Esophagus mucosa (tissue), 1 donor: ENCODE results near the gene CPSF4L. TPM values are rescaled to one million over a fixed set of nuclear protein-coding genes. Genes with fewer than 3 reads are reported as not detected.
"Not testable (repeated sequence)": the region's sequence is repeated elsewhere in the genome, so short reads cannot be mapped to it uniquely, and the experiment has no call there.

ENCODE experiments used
- ATAC-seq: fragments of 200-7000 bp; cut with Tn5 transposase; one replicate; pipeline ENCODE4 v1.9.1; 2020
- total RNA-seq: library from RNA; stranded (reverse); gene quantifications from one replicate; pipeline ENCODE4 v1.2.4, GENCODE V29; 2023
- donor health status: DM: yes; HTN: yes; CAD: no.

The CPSF4L gene, protein sequence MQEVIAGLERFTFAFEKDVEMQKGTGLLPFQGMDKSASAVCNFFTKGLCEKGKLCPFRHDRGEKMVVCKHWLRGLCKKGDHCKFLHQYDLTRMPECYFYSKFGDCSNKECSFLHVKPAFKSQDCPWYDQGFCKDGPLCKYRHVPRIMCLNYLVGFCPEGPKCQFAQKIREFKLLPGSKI
- total RNA-seq, result not detected

- ATAC-seq, result no peak
These were observed at the start of gene CPSF4L for GRCh38 chr17:73261617-73261951. TSS of gene CPSF4L (minus strand) at chr17:73261880. CDS start at chr17:73261818, 62 bp downstream.

GRCh38 chr17:73311428-73311780 is 49.7 kb upstream of the CPSF4L start:
- ATAC-seq, result peak; percentile 27

- ATAC-seq, result no peak
These were observed 48.3 kb upstream of the CPSF4L start for GRCh38 chr17:73309727-73310596.

- not testable (repeated sequence) for ATAC-seq
These were observed 47.3 kb upstream of the CPSF4L start for GRCh38 chr17:73308959-73309358.

- no peak for ATAC-seq
These were observed 46.5 kb upstream of the CPSF4L start for GRCh38 chr17:73308017-73308823.

DNA sequence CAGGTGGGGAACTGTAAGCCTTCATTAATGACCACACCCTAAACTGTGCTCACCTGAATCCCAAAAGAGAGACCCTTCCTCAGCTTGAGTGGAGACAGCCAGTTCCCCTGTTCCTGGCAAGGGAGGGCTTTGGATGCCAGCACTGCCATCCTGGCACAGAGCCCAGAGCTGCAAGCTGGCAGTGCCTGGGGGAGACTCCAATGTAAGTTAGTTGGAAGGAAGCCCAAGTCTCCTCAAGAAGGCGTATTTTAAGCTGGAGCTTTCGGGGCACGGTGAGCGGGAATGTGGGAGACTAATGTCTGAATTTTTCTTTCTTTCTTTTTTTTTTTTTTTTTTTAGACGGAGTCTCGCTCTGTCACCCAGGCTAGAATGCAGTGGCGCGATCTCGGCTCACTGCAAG is 45.5 kb upstream of the CPSF4L start:
- no peak for ATAC-seq

GRCh38 chr17:73305845-73306836 is 44.5 kb upstream of the CPSF4L start:
- no peak for ATAC-seq

- ATAC-seq, result peak; percentile 58
These were observed 43.5 kb upstream of the CPSF4L start for GRCh38 chr17:73304971-73305812.

DNA sequence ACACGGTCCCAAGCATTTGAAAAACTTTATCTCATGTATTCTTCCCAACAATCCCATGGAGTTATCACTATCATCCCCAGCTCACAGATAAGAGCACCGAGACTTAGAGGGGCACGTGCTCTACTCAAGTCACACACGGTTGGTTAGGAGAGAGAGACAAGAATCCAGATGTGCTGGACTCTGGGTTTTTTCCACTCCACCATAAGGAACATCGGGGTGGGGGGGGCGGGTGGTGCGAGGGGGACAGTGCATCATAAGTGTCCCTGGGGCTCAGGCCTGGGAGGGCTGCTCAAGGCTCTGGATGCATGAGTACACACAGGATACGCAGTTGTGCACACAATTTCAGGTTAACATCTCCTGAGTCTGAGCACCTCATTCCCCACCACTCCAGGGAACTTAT is 42.8 kb upstream of the CPSF4L start:
- ATAC-seq, result no peak

- ATAC-seq, result no peak
These were observed 40.5 kb upstream of the CPSF4L start for GRCh38 chr17:73302189-73302588.

- ATAC-seq, result no peak
These were observed 39.7 kb upstream of the CPSF4L start for GRCh38 chr17:73301369-73301768.

DNA sequence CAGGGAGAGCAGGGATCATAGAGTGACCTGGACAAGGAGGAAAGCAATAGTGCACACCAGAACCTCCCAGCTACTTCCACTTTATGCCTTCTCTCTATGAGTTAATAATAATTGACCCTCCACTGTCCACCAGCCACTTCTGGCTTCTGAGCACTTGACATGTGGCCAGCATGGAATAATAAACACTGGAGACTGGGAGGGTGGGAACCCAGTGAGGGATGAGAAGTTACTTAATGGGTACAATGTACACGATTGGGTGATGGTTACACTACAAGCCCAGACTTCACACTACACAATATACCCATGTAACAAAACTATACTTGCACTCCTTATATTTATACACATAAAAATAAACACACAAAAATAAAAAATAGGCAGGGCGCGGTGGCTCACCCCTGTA is 38.7 kb upstream of the CPSF4L start:
- no peak for ATAC-seq

DNA sequence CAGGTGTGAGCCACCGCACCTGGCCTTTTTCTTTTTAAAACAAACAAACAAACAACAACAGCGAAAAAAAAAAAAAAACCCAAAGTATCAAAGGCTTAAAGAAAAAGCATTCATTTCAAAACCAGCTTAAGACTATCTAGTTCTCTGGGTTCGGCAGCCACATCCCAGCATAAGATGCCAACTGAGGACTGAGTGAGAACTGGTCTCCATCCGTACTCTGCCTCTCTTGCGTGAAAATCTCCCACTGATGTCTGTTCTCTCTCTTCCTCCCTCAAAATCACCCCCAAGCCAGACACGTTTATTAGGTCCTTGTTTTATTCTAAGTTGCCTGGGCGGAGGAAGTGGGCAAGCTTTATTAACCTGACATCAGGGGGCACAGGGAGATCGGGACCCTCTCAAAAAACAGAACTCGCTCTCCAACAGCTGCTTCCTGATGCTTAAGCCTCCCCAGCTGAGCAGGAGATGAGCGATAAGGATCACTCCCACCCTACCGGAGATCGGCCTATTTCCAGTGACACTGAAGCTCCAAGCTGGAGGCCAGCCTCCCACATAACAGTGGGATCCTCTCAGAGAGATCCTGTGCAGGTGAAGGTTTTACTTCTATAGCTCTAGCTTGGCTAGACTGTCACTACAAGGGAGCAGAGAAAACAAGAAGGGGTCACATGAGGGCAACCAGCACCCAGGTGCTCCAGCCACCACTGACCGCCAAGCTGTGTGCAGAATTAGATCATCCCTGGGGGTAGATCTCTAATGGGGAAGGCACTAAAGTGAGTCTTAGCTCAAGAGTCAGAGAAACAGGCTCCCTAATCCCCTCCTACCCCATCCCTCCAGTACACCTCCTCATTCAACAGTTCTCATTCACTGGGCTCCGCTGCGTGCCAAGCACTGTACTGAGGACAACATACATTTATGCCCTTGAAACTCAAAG is 36.5 kb upstream of the CPSF4L start:
- no peak for ATAC-seq

DNA sequence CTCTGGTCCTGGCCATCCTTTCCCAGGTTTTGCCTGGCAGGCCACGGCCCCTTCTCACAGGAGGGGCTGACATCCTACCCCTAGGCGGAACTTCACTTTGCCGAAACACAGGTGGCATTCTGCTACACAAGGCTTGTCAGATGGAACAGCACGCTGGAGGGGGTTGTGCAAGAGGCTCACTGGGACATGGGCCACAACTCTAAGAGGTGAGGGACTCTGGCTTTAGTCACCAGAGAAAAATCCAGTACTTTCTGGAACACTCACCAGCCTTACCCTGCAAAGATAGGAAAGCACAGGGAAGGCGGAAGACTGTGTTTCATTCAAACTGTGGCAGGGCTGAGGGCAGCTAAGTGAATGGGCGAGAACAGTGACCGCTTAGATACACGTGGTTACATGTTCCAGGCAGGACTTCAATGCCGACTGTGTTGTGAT is 31.8 kb upstream of the CPSF4L start:
- peak; percentile 69 for ATAC-seq

DNA sequence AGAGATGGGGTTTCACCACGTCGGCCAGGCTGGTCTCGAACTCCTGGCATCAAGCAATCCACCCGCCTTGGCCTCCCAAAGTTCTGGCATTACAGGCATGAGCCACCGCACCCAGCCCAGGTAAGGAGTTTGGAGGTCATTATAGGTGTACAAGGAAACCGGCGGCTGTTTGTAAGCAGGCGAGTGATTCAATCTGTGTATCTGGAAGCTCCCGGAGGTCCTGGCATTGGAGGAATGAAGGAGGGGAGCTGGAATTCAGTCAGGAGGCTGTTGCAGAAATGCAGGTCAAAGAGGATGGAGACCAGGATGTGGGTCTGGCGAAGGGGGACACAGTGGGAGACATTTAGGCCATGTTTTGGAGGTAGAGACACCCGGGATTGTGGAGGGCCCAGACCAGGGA is 31.4 kb upstream of the CPSF4L start:
- no peak for ATAC-seq

- peak; percentile 31 for ATAC-seq
These were observed 30.4 kb upstream of the CPSF4L start for GRCh38 chr17:73292031-73292531.

DNA sequence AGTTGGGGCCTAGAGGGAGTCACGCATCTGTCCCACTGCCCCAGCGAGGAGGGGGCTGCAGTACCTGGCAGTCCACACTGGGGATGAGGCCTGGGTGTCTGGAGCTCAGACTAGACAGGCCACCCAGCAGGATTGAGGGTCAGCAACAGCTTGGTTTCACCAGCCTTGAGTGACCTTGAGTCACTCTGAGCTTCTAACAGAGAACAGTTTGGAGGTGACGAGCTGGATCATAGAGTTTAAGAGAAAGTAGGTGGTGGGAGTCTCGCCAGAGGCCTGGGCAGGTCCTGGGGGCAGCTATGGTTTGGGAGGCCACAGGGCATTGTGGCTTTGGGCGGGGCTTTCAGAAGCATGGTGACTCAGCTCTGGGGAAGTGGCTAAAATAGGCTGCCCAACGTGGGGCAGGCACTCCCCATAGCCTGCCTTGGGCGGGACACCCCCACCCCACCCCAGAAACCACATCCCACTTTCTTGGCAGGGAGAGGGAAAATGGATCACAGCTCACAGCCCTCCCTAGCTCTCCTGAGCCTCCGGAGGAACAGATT is 29.7 kb upstream of the CPSF4L start:
- peak; percentile 63 for ATAC-seq

DNA sequence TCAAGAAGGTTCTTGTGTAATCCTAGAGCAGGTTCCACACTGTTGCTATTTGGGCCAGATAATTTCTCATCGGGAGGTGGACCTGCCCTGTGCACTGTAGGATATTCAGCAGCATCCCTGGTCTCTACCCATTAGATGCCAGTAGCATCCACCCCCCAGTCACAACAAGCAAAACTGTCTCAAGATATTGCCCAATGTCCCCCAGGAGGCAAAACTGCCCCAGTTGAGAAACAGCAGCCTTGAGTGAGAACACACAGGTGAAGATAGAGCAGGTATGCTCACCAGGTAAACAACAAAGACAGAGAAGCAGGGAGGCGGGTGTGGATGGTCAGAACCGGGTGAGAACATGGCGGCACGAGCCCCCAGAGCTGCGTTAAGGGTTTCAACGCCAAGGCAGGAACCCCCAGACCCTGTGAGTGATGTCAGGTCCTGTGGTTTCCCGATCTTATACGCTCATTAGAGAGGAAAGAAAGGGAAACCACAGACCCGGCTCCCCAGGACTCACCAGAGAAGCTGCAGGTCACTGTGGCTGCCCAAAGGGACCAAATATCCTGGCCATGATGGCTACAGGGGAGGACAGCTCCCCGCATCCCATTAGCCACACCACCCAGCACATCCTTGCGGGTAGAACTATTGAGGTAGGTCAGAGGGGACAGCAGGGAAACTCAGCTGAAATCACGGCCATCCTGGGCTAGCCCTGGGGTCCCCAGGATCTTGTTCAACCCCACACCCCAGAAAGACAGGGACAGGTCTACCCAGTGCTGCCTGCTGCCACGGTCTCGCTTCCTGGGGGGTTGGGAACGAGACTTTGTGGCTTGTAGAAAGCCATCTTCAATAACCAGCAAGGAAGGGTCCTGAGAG is 28.9 kb upstream of the CPSF4L start:
- no peak for ATAC-seq
